K562 (cell line): ENCODE measurements around the gene WWOX. TPM values are rescaled to one million over a fixed set of nuclear protein-coding genes. Genes with fewer than 3 reads are reported as not detected.

Experiments
- ATF3 ChIP-seq, 2 experiments: fragments of 450-650 bp in 1 of 2; sonication (generic) in 1 of 2; formaldehyde crosslinking in 1 of 2; IDR thresholded peaks in 1 of 2; conservative IDR thresholded peaks in 1 of 2; 2 replicates each; pipeline versions ENCODE4 v1.6.1 to v1.8.1; 2016 to 2023; ENCODE audit warnings: mild to moderate bottlenecking in 2 of 2, moderate library complexity in 2 of 2, inconsistent platforms in 1 of 2, missing genetic modification reagents in 1 of 2
- BRF1 ChIP-seq: IDR thresholded peaks from 3 replicates; pipeline ENCODE4 v1.6.1; 2011; ENCODE audit warnings: borderline replicate concordance, mild to moderate bottlenecking; ENCODE audit not compliant: insufficient read length; ENCODE audit errors: extremely low read depth
- CREB3L1 ChIP-seq: fragments of 450-650 bp; IDR thresholded peaks from 2 replicates; pipeline ENCODE4 v1.6.1; 2014; ENCODE audit warnings: low read depth, mild to moderate bottlenecking, moderate library complexity, borderline replicate concordance
- HBP1 ChIP-seq: fragments of 450-650 bp; formaldehyde crosslinking; IDR thresholded peaks from 2 replicates; pipeline ENCODE4 v1.4.0; 2022; ENCODE audit warnings: missing genetic modification characterization
- MNT ChIP-seq, 2 experiments: fragments of 450-650 bp; conservative IDR thresholded peaks; 2 replicates each; pipeline ENCODE4 v1.6.1; 2017; ENCODE audit warnings: mild to moderate bottlenecking in 2 of 2, moderate library complexity in 2 of 2
- NCOA6 ChIP-seq: fragments of 450-650 bp; IDR thresholded peaks from 2 replicates; pipeline ENCODE4 v1.6.1; 2017; ENCODE audit warnings: mild to moderate bottlenecking
- PHB2 ChIP-seq: fragments of 450-650 bp; IDR thresholded peaks from 2 replicates; pipeline ENCODE4 v1.6.1; 2017; ENCODE audit warnings: low read depth
- SRSF9 ChIP-seq: fragments of 200-400 bp; formaldehyde crosslinking; IDR thresholded peaks from 2 replicates; pipeline ENCODE4 v1.6.1; 2017; ENCODE audit warnings: low read depth, low read length, borderline replicate concordance
- ZNF197 ChIP-seq: fragments of 200-800 bp; sonication (Bioruptor generic); IDR thresholded peaks from 2 replicates; pipeline ENCODE4 v1.6.1; 2016; ENCODE audit warnings: low read depth, missing genetic modification characterization, missing compliant biosample characterization
- ZNF518B ChIP-seq: fragments of 250-450 bp; sonication (Bioruptor Pico); IDR thresholded peaks from 2 replicates; pipeline ENCODE4 v1.5.0; 2021; ENCODE audit warnings: mild to moderate bottlenecking, moderate library complexity
- ZSCAN32 ChIP-seq: fragments of 450-650 bp; formaldehyde crosslinking; IDR thresholded peaks from 2 replicates; pipeline ENCODE4 v1.4.0; 2020; ENCODE audit warnings: mild to moderate bottlenecking, moderate library complexity
- polyA plus RNA-seq, 8 experiments: library from polyadenylated mRNA; depleted of rRNA in 4 of 8; stranded (reverse) in 5 of 8; unstranded in 3 of 8; fragments of >200 nt; fragmentation: Nextera tagmentation in 2 of 8; fragmentation: Illumina TruSeq in 1 of 8; extraction: Ambion mirVana in 2 of 8; extraction: Trizol in 1 of 8; gene quantifications; 2 replicates each; pipeline versions ENCODE4 v1.2.1 to v1.2.3, GENCODE V29; 2011 to 2014; ENCODE audit warnings: inconsistent platforms in 1 of 8, missing spikeins in 1 of 8
- total RNA-seq, 7 experiments: library from RNA; depleted of rRNA in 6 of 7; stranded (reverse); fragments of >200 nt in 6 of 7; fragmentation: Illumina TruSeq in 2 of 7; extraction: Trizol in 2 of 7; gene quantifications; 2 replicates each; pipeline versions ENCODE4 v1.2.1 to v1.2.3, GENCODE V29; 2011 to 2021; ENCODE audit warnings: low replicate concordance in 1 of 7

WWOX gene
- total and polyA plus RNA-seq, 9 of the 15 experiments (the other 6 are each of a cell fraction or from before 2014, with no cell fraction given), result 1.6 to 22.7 (median 8.1) TPM

GRCh38 chr16:79008869-79009179, 909.4 kb downstream of the WWOX start (continued):
- TF ChIP-seq ATF3 (IDR thresholded peaks at IDR 0.05), result no peak
- TF ChIP-seq ATF3 (CRISPR knock-in tag; conservative IDR thresholded peaks at IDR 0.05), result no peak
- TF ChIP-seq MNT (conservative IDR thresholded peaks at IDR 0.05), result no peak
- TF ChIP-seq CREB3L1, result no peak
- TF ChIP-seq HBP1 (CRISPR knock-in tag), result no peak
- TF ChIP-seq PHB2, result no peak
- TF ChIP-seq BRF1, result no peak
- no peak for TF ChIP-seq SRSF9
- no peak for TF ChIP-seq ZNF197 (CRISPR knock-in tag)
- no peak for TF ChIP-seq NCOA6
- no peak for TF ChIP-seq ZSCAN32 (CRISPR knock-in tag)
- TF ChIP-seq ZNF518B (CRISPR knock-in tag), result no peak
